H1 (cell line): ENCODE data around the gene TSR3. TPM values are rescaled to one million over a fixed set of nuclear protein-coding genes. Genes with fewer than 3 reads are reported as not detected.
A peak's percentile ranks its signal among the peaks of the same experiment; 100 is the strongest.

ENCODE experiments used
- CTCF ChIA-PET: fragments of 300-600 bp; sonication (Branson Sonifier 250); formaldehyde crosslinking; loops from one replicate; lab custom pipeline; 2021; ENCODE audit not compliant: partially characterized antibody; lab: Charles Lee
- POLR2A ChIA-PET: fragments of 300-600 bp; sonication (Branson Sonifier 250); formaldehyde crosslinking; loops from one replicate; lab custom pipeline; 2021; ENCODE audit warnings: inconsistent platforms; ENCODE audit not compliant: partially characterized antibody; lab: Charles Lee
- DNase-seq, 2 experiments: peaks; one replicate each; pipeline versions ENCODE4 v3.0.0 to v3.0.0-alpha.2; 2010 to 2022; ENCODE audit warnings: low spot score in 2 of 2, low read depth in 1 of 2, mixed read lengths in 1 of 2
- FAIRE-seq: peaks from 2 replicates; lab custom pipeline; 2011; peaks lifted over from hg19 to GRCh38; lab: Jason Lieb, UNC
- H2AFZ ChIP-seq: 2 replicates; pipeline ENCODE4 v1.8.1; 2012; ENCODE audit warnings: low read length, inconsistent platforms
- H2AK5ac ChIP-seq: 2 replicates; pipeline ENCODE4 v1.6.1; 2013; ENCODE audit warnings: low read depth, low read length
- H2BK120ac ChIP-seq: replicated peaks from 2 replicates; pipeline ENCODE3; 2013; ENCODE audit warnings: low read depth, low read length, inconsistent platforms
- H2BK12ac ChIP-seq: 2 replicates; pipeline ENCODE4 v1.6.1; 2013; ENCODE audit warnings: low read depth, low read length
- H2BK15ac ChIP-seq: 2 replicates; pipeline ENCODE4 v1.6.1; 2013; ENCODE audit warnings: low read length
- H2BK20ac ChIP-seq: 2 replicates; pipeline ENCODE4 v1.6.1; 2013; ENCODE audit warnings: low read length
- H2BK5ac ChIP-seq: 2 replicates; pipeline ENCODE4 v1.6.1; 2013; ENCODE audit warnings: low read depth, low read length
- H3K14ac ChIP-seq: 2 replicates; pipeline ENCODE4 v1.6.1; 2013; ENCODE audit warnings: inconsistent platforms; ENCODE audit not compliant: insufficient read length
- H3K18ac ChIP-seq: 2 replicates; pipeline ENCODE4 v1.6.1; 2013; ENCODE audit warnings: low read length; ENCODE audit errors: extremely low read depth
- H3K23ac ChIP-seq: 2 replicates; pipeline ENCODE4 v1.6.1; 2013; ENCODE audit warnings: inconsistent platforms; ENCODE audit not compliant: insufficient read length
- H3K23me2 ChIP-seq: 2 replicates; pipeline ENCODE4 v1.6.1; 2013; ENCODE audit warnings: low read depth, low read length
- H3K27ac ChIP-seq: 2 replicates; pipeline ENCODE4 v1.6.1; 2011; ENCODE audit warnings: low read depth, low read length, inconsistent platforms
- H3K27me3 ChIP-seq, 4 experiments: replicated peaks in 1 of 4; 1 replicate in 1 of 4; 2 replicates in 3 of 4; pipeline versions ENCODE4 v1.6.1 to v1.8.1; 2011 to 2013; ENCODE audit warnings: low read length in 3 of 4, mild to moderate bottlenecking in 3 of 4, inconsistent platforms in 2 of 4, mixed read lengths in 2 of 4, moderate library complexity in 1 of 4; ENCODE audit not compliant: control insufficient read depth in 3 of 4, insufficient read depth in 3 of 4; ENCODE audit errors: extremely low read depth in 1 of 4
- H3K36me3 ChIP-seq, 4 experiments: 2 replicates each; pipeline versions ENCODE4 v1.6.1 to v1.8.1; 2011 to 2013; ENCODE audit warnings: mild to moderate bottlenecking in 4 of 4, low read length in 3 of 4, moderate library complexity in 2 of 4, control low read depth in 1 of 4, inconsistent platforms in 1 of 4; ENCODE audit not compliant: insufficient read depth in 4 of 4, control insufficient read depth in 2 of 4
- H3K4ac ChIP-seq: replicated peaks from 2 replicates; pipeline ENCODE3; 2013; ENCODE audit warnings: low read length, low read depth, mixed read lengths, inconsistent platforms; ENCODE audit not compliant: insufficient read length
- H3K4me1 ChIP-seq, 4 experiments: replicated peaks in 1 of 4; 1 replicate in 1 of 4; 2 replicates in 3 of 4; pipeline versions ENCODE4 v1.6.1 to v1.8.1; 2011 to 2013; ENCODE audit warnings: low read length in 3 of 4, inconsistent platforms in 2 of 4, mixed read lengths in 1 of 4; ENCODE audit not compliant: insufficient read depth in 4 of 4, control insufficient read depth in 3 of 4
- H3K4me2 ChIP-seq, 2 experiments: 2 replicates each; pipeline versions ENCODE4 v1.6.1 to v1.8.1; 2011 to 2013; ENCODE audit warnings: low read depth in 2 of 2, low read length in 2 of 2, control low read depth in 1 of 2, inconsistent platforms in 1 of 2, mild to moderate bottlenecking in 1 of 2; ENCODE audit not compliant: insufficient read depth in 1 of 2
- H3K4me3 ChIP-seq, 4 experiments: fragments of 200-600, 300-600 bp in 1 of 4; sonication (generic), shearing (Covaris generic), sonication (Bioruptor Twin) in 1 of 4; 2 replicates each; pipeline versions ENCODE4 v1.5.1 to v1.8.1; 2011 to 2016; ENCODE audit warnings: low read length in 4 of 4, low read depth in 3 of 4, control low read depth in 2 of 4, inconsistent platforms in 2 of 4, mild to moderate bottlenecking in 2 of 4, mixed read lengths in 1 of 4, moderate library complexity in 1 of 4; ENCODE audit not compliant: insufficient read depth in 2 of 4; ENCODE audit errors: extremely low read depth in 1 of 4
- H3K56ac ChIP-seq: replicated peaks from 2 replicates; pipeline ENCODE3; 2013; ENCODE audit warnings: low read depth, mild to moderate bottlenecking, mixed read lengths, low read length, inconsistent platforms; ENCODE audit not compliant: insufficient read length
- H3K79me1 ChIP-seq: 2 replicates; pipeline ENCODE4 v1.6.1; 2013; ENCODE audit warnings: low read depth, low read length, control low read depth
- H3K79me2 ChIP-seq, 2 experiments: 2 replicates each; pipeline versions ENCODE4 v1.6.1 to v1.8.1; 2012 to 2013; ENCODE audit warnings: low read length in 2 of 2, mild to moderate bottlenecking in 2 of 2, inconsistent platforms in 1 of 2; ENCODE audit not compliant: insufficient read depth in 2 of 2, control insufficient read depth in 1 of 2
- H3K9ac ChIP-seq, 4 experiments: replicated peaks in 1 of 4; 1 replicate in 1 of 4; 2 replicates in 3 of 4; pipeline versions ENCODE4 v1.6.1 to v1.8.1; 2011 to 2013; ENCODE audit warnings: low read depth in 3 of 4, low read length in 3 of 4, control low read depth in 2 of 4, mild to moderate bottlenecking in 2 of 4, moderate library complexity in 2 of 4, inconsistent platforms in 1 of 4; ENCODE audit errors: extremely low read depth in 1 of 4
- H3K9me3 ChIP-seq, 2 experiments: 2 replicates each; pipeline versions ENCODE4 v1.6.1 to v1.8.1; 2012 to 2013; ENCODE audit warnings: mild to moderate bottlenecking in 2 of 2, moderate library complexity in 2 of 2, control low read depth in 1 of 2, inconsistent platforms in 1 of 2, low read depth in 1 of 2, low read length in 1 of 2, mixed read lengths in 1 of 2; ENCODE audit not compliant: insufficient read depth in 2 of 2
- H4K20me1 ChIP-seq, 2 experiments: replicated peaks in 1 of 2; 2 replicates each; pipeline versions ENCODE3 to v1.8.1; 2011 to 2013; ENCODE audit warnings: inconsistent platforms in 2 of 2, low read length in 2 of 2, mild to moderate bottlenecking in 1 of 2; ENCODE audit not compliant: insufficient read depth in 2 of 2, control insufficient read depth in 1 of 2
- H4K5ac ChIP-seq: 2 replicates; pipeline ENCODE4 v1.6.1; 2013; ENCODE audit warnings: low read length, low read depth, mixed read lengths, inconsistent platforms; ENCODE audit not compliant: insufficient read length
- H4K8ac ChIP-seq: 2 replicates; pipeline ENCODE4 v1.8.0; 2013; ENCODE audit warnings: mild to moderate bottlenecking, moderate library complexity, low read length, inconsistent platforms; ENCODE audit not compliant: insufficient read depth; ENCODE audit errors: extremely low read depth
- H4K91ac ChIP-seq: replicated peaks from 2 replicates; pipeline ENCODE3; 2013; ENCODE audit warnings: low read length, mixed read lengths, inconsistent platforms; ENCODE audit not compliant: insufficient read length
- CREB1 ChIP-seq: IDR thresholded peaks from 2 replicates; pipeline ENCODE4 v1.6.1; 2012; ENCODE audit warnings: inconsistent platforms
- POLR2AphosphoS5 ChIP-seq: IDR thresholded peaks from 2 replicates; pipeline ENCODE4 v1.6.1; 2011; ENCODE audit warnings: low read depth, low read length
- WGBS, 2 experiments: shearing (Covaris generic) in 1 of 2; methylation state at CpG; one replicate each; pipeline versions ENCODE4 v1.1.6 to v1.1.7; 2013 to 2015; ENCODE audit warnings: low lambda C conversion rate in 2 of 2, mixed read lengths in 2 of 2, inconsistent platforms in 1 of 2, low coverage in 1 of 2, missing lambda C conversion rate in 1 of 2; ENCODE audit not compliant: insufficient replicate concordance in 2 of 2, insufficient coverage in 1 of 2, insufficient read length in 1 of 2; ENCODE audit errors: extremely low coverage in 1 of 2, missing lambda C conversion rate in 1 of 2; 5-methylcytosine and 5-hydroxymethylcytosine counted together
- polyA plus RNA-seq, 7 experiments: library from polyadenylated mRNA; depleted of rRNA in 3 of 7; stranded (reverse) in 5 of 7; unstranded in 2 of 7; fragments of >200 nt in 5 of 7; fragments of 200-250 nt in 2 of 7; gene quantifications; 1 replicate in 5 of 7; 2 replicates in 1 of 7; 4 replicates in 1 of 7; pipeline versions ENCODE4 v1.2.1 to v1.2.3, GENCODE V29; 2011 to 2013; ENCODE audit warnings: missing spikeins in 2 of 7, mixed read lengths in 2 of 7
- total RNA-seq: library from RNA; stranded (reverse); fragmentation: NEBNext Ultra II Directional; extraction: Animal tissue kit (Norgen Biotek cat#: 25700); gene quantifications from 2 replicates; pipeline ENCODE4 v1.2.1, GENCODE V29; 2021

Gene TSR3
- total and polyA plus RNA-seq, 2 of the 8 experiments (the other 6 are each of a cell fraction or from before 2014, with no cell fraction given) = 43.1 to 52.3 TPM

GRCh38 chr16:1314399-1315068 is 37.1 kb downstream of the TSR3 start:
- H4K8ac ChIP-seq = no peak overlapping the region
- H3K36me3 ChIP-seq = peaks cover 40 to 67% (median 54%) of the 10 kb centered on the region in 4 experiments
- H4K5ac ChIP-seq = no peak overlapping the region
- WGBS, 2 experiments = 93% methylated on average over 25 of the region's 28 CpGs; no CpG with 5 or more reads in 1 of the 2 experiments
- DNase-seq = no peak
- no peak overlapping the region for H2BK12ac ChIP-seq
- no peak overlapping the region for H2BK15ac ChIP-seq
- H2AFZ ChIP-seq = no peak overlapping the region
- H3K56ac ChIP-seq = no peak overlapping the region
- no peak overlapping the region for H3K23ac ChIP-seq
- H3K4me3 ChIP-seq = no peak overlapping the region
- no peak overlapping the region for H2AK5ac ChIP-seq
- no peak overlapping the region for H2BK5ac ChIP-seq
- H4K20me1 ChIP-seq = peaks cover 60 to 70% of the 10 kb centered on the region in 2 experiments
- no peak overlapping the region for H3K4ac ChIP-seq
- H2BK120ac ChIP-seq = no peak overlapping the region
- peaks cover 36 to 76% of the 10 kb centered on the region in 2 experiments for H3K79me2 ChIP-seq
- H2BK20ac ChIP-seq = no peak overlapping the region
- no peaks in the 10 kb centered on the region for H3K27me3 ChIP-seq
- peaks cover 0 to 12% (median 5%) of the 10 kb centered on the region in 4 experiments; a peak in 5 of 7 replicates for H3K4me1 ChIP-seq
- no peak overlapping the region for H3K4me2 ChIP-seq
- no peak overlapping the region for H3K9ac ChIP-seq
- no peak overlapping the region for H3K14ac ChIP-seq
- H3K9me3 ChIP-seq = no peaks in the 10 kb centered on the region
- no peak overlapping the region; the same call in 1 of the 2 replicates for H3K27ac ChIP-seq
- ChIA-PET POLR2A (interaction anchor here (0.9 to 11.4 kb wide), 4 partner anchors 11 to 49 kb away, joined by 3 to 106 read pairs (median 16); no protein-coding TSS in a partner anchor), CTCF (interaction anchor here (0.8 to 1.2 kb wide), 3 partner anchors 16 to 127 kb away, joined by 3 to 4 read pairs (median 4); no protein-coding TSS in a partner anchor)
- FAIRE-seq = no peak
- no peak for TF ChIP-seq CREB1
- peak; percentile 24; the same call in 1 of the 2 replicates for TF ChIP-seq POLR2AphosphoS5
- H3K18ac ChIP-seq = no peak overlapping the region
- H3K79me1 ChIP-seq = peaks cover 11% of the 10 kb centered on the region
- H4K91ac ChIP-seq = no peak overlapping the region
- peaks cover 12% of the 10 kb centered on the region for H3K23me2 ChIP-seq
